Measurements from ENCODE around the gene TTF1.

Gene TTF1

GRCh38 chr9:132414731-132415130, 8.1 kb upstream of the TTF1 start:
- Histone ChIP-seq H3K4me3 (ENCODE audit: low read depth in 1 of 2, low read length in 2 of 2) (no peak overlapping the region), H3K27me3 (ENCODE audit: control insufficient read depth in 1 of 2, insufficient read depth in 2 of 2, low read length in 2 of 2) (peaks cover 63 to 71% of the 10 kb centered on the region in 2 donors), H3K9ac (ENCODE audit: low read depth in 1 of 2, low read length in 2 of 2) (no peak overlapping the region), H3K27ac (ENCODE audit: low read depth, low read length) (no peak overlapping the region), H3K9me3 (ENCODE audit: control insufficient read depth in 1 of 2, low read length in 2 of 2) (no peaks in the 10 kb centered on the region), H3K4me1 (ENCODE audit: control insufficient read depth in 1 of 2, insufficient read depth in 2 of 2, low read length in 2 of 2) (peaks cover 8 to 14% of the 10 kb centered on the region in 2 donors), H3K36me3 (ENCODE audit: control insufficient read depth in 1 of 2, insufficient read depth in 2 of 2, low read length in 2 of 2) (no peaks in the 10 kb centered on the region)

- H3K27me3 ChIP-seq (ENCODE audit: control insufficient read depth in 1 of 2, insufficient read depth in 2 of 2, low read length in 2 of 2): peaks cover 66 to 72% of the 10 kb centered on the region in 2 donors
- H3K9me3 ChIP-seq (ENCODE audit: control insufficient read depth in 1 of 2, low read length in 2 of 2): no peaks in the 10 kb centered on the region
- H3K4me1 ChIP-seq (ENCODE audit: control insufficient read depth in 1 of 2, insufficient read depth in 2 of 2, low read length in 2 of 2): peaks cover 8 to 14% of the 10 kb centered on the region in 2 donors
- H3K9ac ChIP-seq (ENCODE audit: low read depth in 1 of 2, low read length in 2 of 2): no peak overlapping the region
- H3K4me3 ChIP-seq (ENCODE audit: low read depth in 1 of 2, low read length in 2 of 2): no peak overlapping the region
- no peaks in the 10 kb centered on the region for H3K36me3 ChIP-seq (ENCODE audit: control insufficient read depth in 1 of 2, insufficient read depth in 2 of 2, low read length in 2 of 2)
- no peak overlapping the region for H3K27ac ChIP-seq (ENCODE audit: low read depth, low read length)
Observed at GRCh38 chr9:132413926-132414325, 7.3 kb upstream of the TTF1 start.

- no peak overlapping the region for H3K27ac ChIP-seq (ENCODE audit: low read depth, low read length)
- peaks cover 9 to 16% of the 10 kb centered on the region in 2 donors for H3K4me1 ChIP-seq (ENCODE audit: control insufficient read depth in 1 of 2, insufficient read depth in 2 of 2, low read length in 2 of 2)
- no peaks in the 10 kb centered on the region for H3K36me3 ChIP-seq (ENCODE audit: control insufficient read depth in 1 of 2, insufficient read depth in 2 of 2, low read length in 2 of 2)
- no peak overlapping the region for H3K4me3 ChIP-seq (ENCODE audit: low read depth in 1 of 2, low read length in 2 of 2)
- H3K9me3 ChIP-seq (ENCODE audit: control insufficient read depth in 1 of 2, low read length in 2 of 2): no peaks in the 10 kb centered on the region
- no peak overlapping the region for H3K9ac ChIP-seq (ENCODE audit: low read depth in 1 of 2, low read length in 2 of 2)
- H3K27me3 ChIP-seq (ENCODE audit: control insufficient read depth in 1 of 2, insufficient read depth in 2 of 2, low read length in 2 of 2): peaks cover 54 to 58% of the 10 kb centered on the region in 2 donors
Observed at GRCh38 chr9:132412089-132412488, 5.4 kb upstream of the TTF1 start.

GRCh38 chr9:132411091-132411508, 4.5 kb upstream of the TTF1 start:
- Histone ChIP-seq H3K9ac (ENCODE audit: low read depth in 1 of 2, low read length in 2 of 2) (peak overlapping the region in 1 of 2 donors; percentile 43), H3K4me3 (ENCODE audit: low read depth in 1 of 2, low read length in 2 of 2) (peak overlapping the region; percentile 52 to 55), H3K27me3 (ENCODE audit: control insufficient read depth in 1 of 2, insufficient read depth in 2 of 2, low read length in 2 of 2) (peaks cover 54 to 58% of the 10 kb centered on the region in 2 donors), H3K27ac (ENCODE audit: low read depth, low read length) (no peak overlapping the region), H3K4me1 (ENCODE audit: control insufficient read depth in 1 of 2, insufficient read depth in 2 of 2, low read length in 2 of 2) (peaks cover 13 to 20% of the 10 kb centered on the region in 2 donors), H3K9me3 (ENCODE audit: control insufficient read depth in 1 of 2, low read length in 2 of 2) (no peaks in the 10 kb centered on the region), H3K36me3 (ENCODE audit: control insufficient read depth in 1 of 2, insufficient read depth in 2 of 2, low read length in 2 of 2) (no peaks in the 10 kb centered on the region)

GRCh38 chr9:132410642-132411041, 4.0 kb upstream of the TTF1 start:
- peaks cover 51 to 58% of the 10 kb centered on the region in 2 donors for H3K27me3 ChIP-seq (ENCODE audit: control insufficient read depth in 1 of 2, insufficient read depth in 2 of 2, low read length in 2 of 2)
- no peaks in the 10 kb centered on the region for H3K36me3 ChIP-seq (ENCODE audit: control insufficient read depth in 1 of 2, insufficient read depth in 2 of 2, low read length in 2 of 2)
- peak overlapping the region in 1 of 2 donors; percentile 43 for H3K9ac ChIP-seq (ENCODE audit: low read depth in 1 of 2, low read length in 2 of 2)
- no peaks in the 10 kb centered on the region for H3K9me3 ChIP-seq (ENCODE audit: control insufficient read depth in 1 of 2, low read length in 2 of 2)
- H3K4me1 ChIP-seq (ENCODE audit: control insufficient read depth in 1 of 2, insufficient read depth in 2 of 2, low read length in 2 of 2): peaks cover 17 to 25% of the 10 kb centered on the region in 2 donors
- peak overlapping the region; percentile 52 to 55 for H3K4me3 ChIP-seq (ENCODE audit: low read depth in 1 of 2, low read length in 2 of 2)
- H3K27ac ChIP-seq (ENCODE audit: low read depth, low read length): no peak overlapping the region

GRCh38 chr9:132409828-132410528, 3.3 kb upstream of the TTF1 start, which contains the start of gene CFAP77:
TSS of gene CFAP77 (plus strand) at chr9:132410211. CDS start at chr9:132410272, 61 bp downstream.
- Histone ChIP-seq H3K4me3 (ENCODE audit: low read depth in 1 of 2, low read length in 2 of 2) (peak within 1 kb of the TSS; percentile 52 to 55), H3K9me3 (ENCODE audit: control insufficient read depth in 1 of 2, low read length in 2 of 2) (no peaks in the 10 kb centered on the region), H3K27ac (ENCODE audit: low read depth, low read length) (no peak within 1 kb of the TSS), H3K4me1 (ENCODE audit: control insufficient read depth in 1 of 2, insufficient read depth in 2 of 2, low read length in 2 of 2) (peaks cover 20 to 29% of the 10 kb centered on the region in 2 donors), H3K9ac (ENCODE audit: low read depth in 1 of 2, low read length in 2 of 2) (peak within 1 kb of the TSS in 1 of 2 donors; percentile 43), H3K36me3 (ENCODE audit: control insufficient read depth in 1 of 2, insufficient read depth in 2 of 2, low read length in 2 of 2) (no peaks in the 10 kb centered on the region), H3K27me3 (ENCODE audit: control insufficient read depth in 1 of 2, insufficient read depth in 2 of 2, low read length in 2 of 2) (peaks cover 44 to 52% of the 10 kb centered on the region in 2 donors)

- peaks cover 0 to under 1% of the 10 kb centered on the region in 2 donors for H3K36me3 ChIP-seq (ENCODE audit: control insufficient read depth in 1 of 2, insufficient read depth in 2 of 2, low read length in 2 of 2)
- no peak overlapping the region for H3K27ac ChIP-seq (ENCODE audit: low read depth, low read length)
- no peak overlapping the region for H3K4me3 ChIP-seq (ENCODE audit: low read depth in 1 of 2, low read length in 2 of 2)
- H3K4me1 ChIP-seq (ENCODE audit: control insufficient read depth in 1 of 2, insufficient read depth in 2 of 2, low read length in 2 of 2): peaks cover 24 to 29% of the 10 kb centered on the region in 2 donors
- no peaks in the 10 kb centered on the region for H3K9me3 ChIP-seq (ENCODE audit: control insufficient read depth in 1 of 2, low read length in 2 of 2)
- H3K9ac ChIP-seq (ENCODE audit: low read depth in 1 of 2, low read length in 2 of 2): no peak overlapping the region
- H3K27me3 ChIP-seq (ENCODE audit: control insufficient read depth in 1 of 2, insufficient read depth in 2 of 2, low read length in 2 of 2): peaks cover 30 to 37% of the 10 kb centered on the region in 2 donors
Observed at GRCh38 chr9:132408521-132408920, 1.9 kb upstream of the TTF1 start.

- Histone ChIP-seq H3K27ac (ENCODE audit: low read depth, low read length) (no peak overlapping the region), H3K36me3 (ENCODE audit: control insufficient read depth in 1 of 2, insufficient read depth in 2 of 2, low read length in 2 of 2) (peaks cover 0 to 10% of the 10 kb centered on the region in 2 donors), H3K4me1 (ENCODE audit: control insufficient read depth in 1 of 2, insufficient read depth in 2 of 2, low read length in 2 of 2) (peaks cover 24 to 29% of the 10 kb centered on the region in 2 donors), H3K9me3 (ENCODE audit: control insufficient read depth in 1 of 2, low read length in 2 of 2) (no peaks in the 10 kb centered on the region), H3K27me3 (ENCODE audit: control insufficient read depth in 1 of 2, insufficient read depth in 2 of 2, low read length in 2 of 2) (peaks cover 22 to 28% of the 10 kb centered on the region in 2 donors), H3K9ac (ENCODE audit: low read depth in 1 of 2, low read length in 2 of 2) (no peak overlapping the region), H3K4me3 (ENCODE audit: low read depth in 1 of 2, low read length in 2 of 2) (peak overlapping the region; percentile 80 to 89)
Observed at GRCh38 chr9:132407196-132407595, 556 bp upstream of the TTF1 start.

GRCh38 chr9:132404228-132404881, 2.3 kb downstream of the TTF1 start:
- Histone ChIP-seq H3K4me1 (ENCODE audit: control insufficient read depth in 1 of 2, insufficient read depth in 2 of 2, low read length in 2 of 2) (peaks cover 15 to 16% of the 10 kb centered on the region in 2 donors), H3K36me3 (ENCODE audit: control insufficient read depth in 1 of 2, insufficient read depth in 2 of 2, low read length in 2 of 2) (peaks cover 11 to 26% of the 10 kb centered on the region in 2 donors), H3K4me3 (ENCODE audit: low read depth in 1 of 2, low read length in 2 of 2) (no peak overlapping the region), H3K9me3 (ENCODE audit: control insufficient read depth in 1 of 2, low read length in 2 of 2) (no peaks in the 10 kb centered on the region), H3K9ac (ENCODE audit: low read depth in 1 of 2, low read length in 2 of 2) (no peak overlapping the region), H3K27me3 (ENCODE audit: control insufficient read depth in 1 of 2, insufficient read depth in 2 of 2, low read length in 2 of 2) (peaks cover 1 to 3% of the 10 kb centered on the region in 2 donors), H3K27ac (ENCODE audit: low read depth, low read length) (no peak overlapping the region)

GRCh38 chr9:132401824-132402223, 4.8 kb downstream of the TTF1 start:
- Histone ChIP-seq H3K27me3 (ENCODE audit: control insufficient read depth in 1 of 2, insufficient read depth in 2 of 2, low read length in 2 of 2) (no peaks in the 10 kb centered on the region), H3K9me3 (ENCODE audit: control insufficient read depth in 1 of 2, low read length in 2 of 2) (no peaks in the 10 kb centered on the region), H3K4me3 (ENCODE audit: low read depth in 1 of 2, low read length in 2 of 2) (no peak overlapping the region), H3K36me3 (ENCODE audit: control insufficient read depth in 1 of 2, insufficient read depth in 2 of 2, low read length in 2 of 2) (peaks cover 11 to 48% of the 10 kb centered on the region in 2 donors), H3K9ac (ENCODE audit: low read depth in 1 of 2, low read length in 2 of 2) (no peak overlapping the region), H3K4me1 (ENCODE audit: control insufficient read depth in 1 of 2, insufficient read depth in 2 of 2, low read length in 2 of 2) (peaks cover 10 to 12% of the 10 kb centered on the region in 2 donors), H3K27ac (ENCODE audit: low read depth, low read length) (no peak overlapping the region)
